Neural progenitor cell (in vitro differentiated cells): ENCODE results near the gene TEAD2. TPM values are rescaled to one million over a fixed set of nuclear protein-coding genes. Genes with fewer than 3 reads are reported as not detected.

Experiments used
- DNase-seq: peaks from one replicate; pipeline ENCODE4 v3.0.0-alpha.2; 2016; ENCODE audit warnings: low spot score
- H2AFZ ChIP-seq: fragments of 200-600 bp; sonication (generic); replicated peaks from 2 replicates; pipeline ENCODE4 v1.6.1; 2016; ENCODE audit warnings: antibody characterized with exemption
- H3F3A ChIP-seq: fragments of 200-600 bp; sonication (generic); 2 replicates; pipeline ENCODE4 v1.6.1; 2016; ENCODE audit warnings: antibody characterized with exemption, low read depth
- H3K27ac ChIP-seq: fragments of 200-600 bp; sonication (generic); 2 replicates; pipeline ENCODE4 v1.5.1; 2016; ENCODE audit warnings: mild to moderate bottlenecking
- H3K27me3 ChIP-seq: fragments of 200-600 bp; sonication (generic); 2 replicates; pipeline ENCODE4 v1.6.1; 2016; ENCODE audit warnings: mild to moderate bottlenecking, moderate library complexity
- H3K36me3 ChIP-seq: fragments of 200-600 bp; sonication (generic); 2 replicates; pipeline ENCODE4 v1.5.1; 2016
- H3K4me1 ChIP-seq: fragments of 200-600 bp; sonication (generic); 2 replicates; pipeline ENCODE4 v1.6.1; 2016; ENCODE audit warnings: mixed run types
- H3K4me2 ChIP-seq: fragments of 200-600 bp; sonication (generic); 2 replicates; pipeline ENCODE4 v1.6.1; 2016
- H3K4me3 ChIP-seq: fragments of 200-600 bp; sonication (generic); 2 replicates; pipeline ENCODE4 v1.5.1; 2016
- H3K79me2 ChIP-seq: fragments of 200-600 bp; sonication (generic); 2 replicates; pipeline ENCODE4 v1.6.1; 2016; ENCODE audit warnings: low read depth
- H3K9ac ChIP-seq: fragments of 200-600 bp; sonication (generic); 2 replicates; pipeline ENCODE4 v1.6.1; 2016
- H3K9me3 ChIP-seq: fragments of 200-600 bp; sonication (generic); 2 replicates; pipeline ENCODE4 v1.5.1; 2016; ENCODE audit warnings: low read depth
- H4K20me1 ChIP-seq: fragments of 200-600 bp; sonication (generic); 2 replicates; pipeline ENCODE4 v1.6.1; 2016; ENCODE audit warnings: low read depth
- H3K27ac Mint-ChIP-seq: 3 replicates; pipeline ENCODE4 v1.8.0; 2021; ENCODE audit warnings: mixed read lengths
- H3K27me3 Mint-ChIP-seq: 2 replicates; pipeline ENCODE4 v1.8.0; 2022; ENCODE audit warnings: low read depth, mild to moderate bottlenecking, inconsistent platforms, moderate library complexity, mixed read lengths; ENCODE audit not compliant: insufficient read depth
- H3K36me3 Mint-ChIP-seq: 3 replicates; pipeline ENCODE4 v1.8.0; 2021; ENCODE audit warnings: mixed read lengths
- H3K4me1 Mint-ChIP-seq: 3 replicates; pipeline ENCODE4 v1.8.0; 2021; ENCODE audit warnings: mixed read lengths
- H3K4me3 Mint-ChIP-seq: 3 replicates; pipeline ENCODE4 v1.8.0; 2021; ENCODE audit warnings: mild to moderate bottlenecking, moderate library complexity, mixed read lengths
- H3K9me3 Mint-ChIP-seq: 3 replicates; pipeline ENCODE4 v1.8.0; 2020; ENCODE audit warnings: mixed read lengths
- CTCF ChIP-seq: fragments of 200-600 bp; sonication (generic); IDR thresholded peaks from 2 replicates; pipeline ENCODE4 v1.5.1; 2017; ENCODE audit warnings: antibody characterized with exemption, mild to moderate bottlenecking
- EZH2 ChIP-seq: fragments of 200-600 bp; sonication (generic); IDR thresholded peaks from 2 replicates; pipeline ENCODE4 v1.6.1; 2017; ENCODE audit warnings: antibody characterized with exemption, mild to moderate bottlenecking, moderate library complexity
- EZH2phosphoT487 ChIP-seq: fragments of 200-600 bp; sonication (generic); IDR thresholded peaks from 2 replicates; pipeline ENCODE4 v1.6.1; 2017; ENCODE audit warnings: antibody characterized with exemption
- total RNA-seq: library from RNA; depleted of rRNA; stranded (reverse); fragments of >200 nt; gene quantifications from 2 replicates; pipeline ENCODE4 v1.2.3, GENCODE V29; 2015; ENCODE audit warnings: low replicate concordance

Gene TEAD2
- total RNA-seq, 1 donor from 2014 or later = 125 TPM

GRCh38 chr19:49408816-49409440, 46.7 kb upstream of the TEAD2 start:
- Mint-ChIP-seq H3K9me3 (no peaks in the 10 kb centered on the region), H3K27me3 (peaks cover 15% of the 10 kb centered on the region)
- H4K20me1 ChIP-seq = no peaks in the 10 kb centered on the region

DNA sequence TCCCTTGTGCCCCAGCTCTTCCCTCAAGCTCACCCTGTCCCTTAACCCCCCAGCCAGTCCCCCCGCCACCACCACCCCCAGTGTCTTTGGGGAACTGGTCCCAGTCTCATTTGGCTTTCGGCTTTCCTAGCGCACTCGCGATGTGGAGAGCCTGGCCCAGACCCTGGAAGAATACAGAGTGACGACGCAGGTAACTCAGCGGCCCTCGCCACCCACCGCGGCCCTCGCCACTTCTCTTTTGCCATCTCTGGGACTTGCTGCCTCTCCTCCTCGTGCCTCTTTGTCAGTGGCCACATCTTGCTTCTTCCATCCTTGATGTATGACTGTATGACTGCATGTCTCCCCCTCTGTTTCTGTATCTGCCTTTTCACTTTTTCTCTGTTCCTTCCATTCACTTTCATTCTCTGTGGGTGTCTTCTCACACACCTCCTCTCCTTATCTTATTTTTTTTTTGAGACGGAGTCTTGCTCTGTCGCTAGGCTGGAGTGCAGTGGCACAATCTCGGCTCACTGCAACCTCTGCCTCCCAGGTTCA, 45.3 kb upstream of the TEAD2 start:
- peaks cover 31% of the 10 kb centered on the region for H3K4me1 ChIP-seq
- no peaks in the 10 kb centered on the region for H3K79me2 ChIP-seq
- no peak overlapping the region for H3K9ac ChIP-seq
- H4K20me1 ChIP-seq = no peaks in the 10 kb centered on the region
- no peaks in the 10 kb centered on the region for H3K36me3 Mint-ChIP-seq
- H3K4me2 ChIP-seq = no peak overlapping the region
- no peak overlapping the region for H3K4me3 Mint-ChIP-seq
- no peaks in the 10 kb centered on the region for H3K27me3 ChIP-seq
- TF ChIP-seq CTCF (no peak), EZH2 (no peak), EZH2phosphoT487 (no peak)
- H3K27me3 Mint-ChIP-seq = peaks cover 14% of the 10 kb centered on the region
- no peak for DNase-seq
- H3K4me1 Mint-ChIP-seq = peaks cover 36% of the 10 kb centered on the region
- peak overlapping the region; percentile 0 for H3K27ac Mint-ChIP-seq
- H3K9me3 ChIP-seq = no peaks in the 10 kb centered on the region
- peaks cover 26% of the 10 kb centered on the region for H3F3A ChIP-seq
- no peaks in the 10 kb centered on the region for H3K9me3 Mint-ChIP-seq
- no peak overlapping the region for H3K27ac ChIP-seq
- no peak overlapping the region for H3K4me3 ChIP-seq
- H2AFZ ChIP-seq = no peak overlapping the region
- no peaks in the 10 kb centered on the region for H3K36me3 ChIP-seq

More at GRCh38 chr19:49408816-49409440, 46.7 kb upstream of the TEAD2 start:
- H3K27ac Mint-ChIP-seq = peak overlapping the region; percentile 67
- peaks cover 30% of the 10 kb centered on the region for H3K4me1 Mint-ChIP-seq
- Histone ChIP-seq H2AFZ (no peak overlapping the region), H3K27ac (no peak overlapping the region), H3K4me3 (no peak overlapping the region), H3K36me3 (no peaks in the 10 kb centered on the region), H3K27me3 (no peaks in the 10 kb centered on the region), H3K9me3 (no peaks in the 10 kb centered on the region), H3K9ac (no peak overlapping the region), H3F3A (peaks cover 12% of the 10 kb centered on the region), H3K4me1 (peaks cover 28% of the 10 kb centered on the region), H3K4me2 (no peak overlapping the region), H3K79me2 (no peaks in the 10 kb centered on the region)
- no peaks in the 10 kb centered on the region for H3K36me3 Mint-ChIP-seq
- TF ChIP-seq CTCF (no peak), EZH2phosphoT487 (no peak), EZH2 (no peak)
- H3K4me3 Mint-ChIP-seq = no peak overlapping the region
- no peak for DNase-seq

DNA sequence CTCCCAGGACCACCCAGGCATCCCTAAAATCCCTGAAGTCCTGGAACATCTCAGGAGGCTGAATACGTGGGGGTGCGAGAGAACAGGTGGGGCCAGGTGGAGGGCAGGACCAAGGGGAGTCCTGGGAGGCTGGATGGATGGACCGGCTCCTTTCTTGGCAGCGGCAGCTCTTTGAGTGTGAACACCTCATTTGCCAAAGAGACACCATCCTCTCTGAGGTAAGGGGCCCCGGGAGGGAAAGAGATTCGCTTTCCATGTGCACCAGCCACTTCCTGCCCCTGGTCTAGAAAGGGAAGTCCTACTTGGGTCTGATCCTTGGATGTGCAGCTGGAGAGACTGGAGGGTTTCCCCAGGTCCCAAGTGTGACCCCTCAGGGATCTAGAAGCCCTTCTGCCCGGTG, 44.9 kb upstream of the TEAD2 start:
- H3K4me3 Mint-ChIP-seq = no peak overlapping the region
- Histone ChIP-seq H3F3A (peaks cover 31% of the 10 kb centered on the region), H2AFZ (no peak overlapping the region), H3K9ac (no peak overlapping the region), H3K79me2 (no peaks in the 10 kb centered on the region), H3K9me3 (no peaks in the 10 kb centered on the region), H4K20me1 (no peaks in the 10 kb centered on the region), H3K27ac (no peak overlapping the region), H3K4me3 (no peak overlapping the region), H3K4me2 (no peak overlapping the region), H3K4me1 (peaks cover 32% of the 10 kb centered on the region), H3K27me3 (no peaks in the 10 kb centered on the region), H3K36me3 (no peaks in the 10 kb centered on the region)
- H3K27me3 Mint-ChIP-seq = peaks cover 14% of the 10 kb centered on the region
- TF ChIP-seq EZH2phosphoT487 (no peak), EZH2 (no peak), CTCF (no peak)
- H3K27ac Mint-ChIP-seq = no peak overlapping the region
- peaks cover 36% of the 10 kb centered on the region for H3K4me1 Mint-ChIP-seq
- H3K9me3 Mint-ChIP-seq = no peaks in the 10 kb centered on the region
- no peaks in the 10 kb centered on the region for H3K36me3 Mint-ChIP-seq
- DNase-seq = no peak
